Measurements from ENCODE around the gene F8.
"Not testable (repeated sequence)": the region's sequence is repeated elsewhere in the genome, so short reads cannot be mapped to it uniquely, and the experiment has no call there.

Gene F8

DNA sequence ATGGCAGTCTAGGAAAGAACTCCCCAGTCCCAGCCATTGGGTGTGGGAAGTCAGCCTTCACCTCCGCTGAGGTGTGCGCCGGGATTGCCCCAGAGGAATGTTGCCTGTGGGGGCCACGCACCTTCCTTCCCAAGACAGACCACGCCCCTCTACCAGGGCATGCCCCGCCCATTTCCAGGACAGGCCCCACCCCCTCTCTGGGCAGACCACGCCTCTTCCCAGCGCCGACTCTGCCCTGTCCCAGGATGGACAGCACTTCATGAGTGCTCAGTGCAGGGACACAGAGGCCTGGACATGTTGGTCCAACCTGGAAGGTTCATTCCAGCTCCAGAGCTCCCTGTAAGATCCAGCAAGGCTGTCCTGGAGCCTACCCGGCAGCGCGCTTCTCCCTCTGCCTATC is 13.9 kb downstream of the F8 start:
- not testable (repeated sequence) for H3K4me1 ChIP-seq (ENCODE audit: control insufficient read depth in 1 of 2, insufficient read depth in 2 of 2, low read length in 2 of 2); H3K36me3 ChIP-seq (ENCODE audit: control insufficient read depth in 1 of 2, insufficient read depth in 2 of 2, low read length in 2 of 2); H3K27me3 ChIP-seq (ENCODE audit: control insufficient read depth in 1 of 2, insufficient read depth in 2 of 2, low read length in 2 of 2); H3K27ac ChIP-seq (ENCODE audit: low read depth, low read length); H3K4me3 ChIP-seq (ENCODE audit: low read depth in 1 of 2, low read length in 2 of 2); H3K9ac ChIP-seq (ENCODE audit: low read depth in 1 of 2, low read length in 2 of 2); H3K9me3 ChIP-seq (ENCODE audit: control insufficient read depth in 1 of 2, low read length in 2 of 2)

DNA sequence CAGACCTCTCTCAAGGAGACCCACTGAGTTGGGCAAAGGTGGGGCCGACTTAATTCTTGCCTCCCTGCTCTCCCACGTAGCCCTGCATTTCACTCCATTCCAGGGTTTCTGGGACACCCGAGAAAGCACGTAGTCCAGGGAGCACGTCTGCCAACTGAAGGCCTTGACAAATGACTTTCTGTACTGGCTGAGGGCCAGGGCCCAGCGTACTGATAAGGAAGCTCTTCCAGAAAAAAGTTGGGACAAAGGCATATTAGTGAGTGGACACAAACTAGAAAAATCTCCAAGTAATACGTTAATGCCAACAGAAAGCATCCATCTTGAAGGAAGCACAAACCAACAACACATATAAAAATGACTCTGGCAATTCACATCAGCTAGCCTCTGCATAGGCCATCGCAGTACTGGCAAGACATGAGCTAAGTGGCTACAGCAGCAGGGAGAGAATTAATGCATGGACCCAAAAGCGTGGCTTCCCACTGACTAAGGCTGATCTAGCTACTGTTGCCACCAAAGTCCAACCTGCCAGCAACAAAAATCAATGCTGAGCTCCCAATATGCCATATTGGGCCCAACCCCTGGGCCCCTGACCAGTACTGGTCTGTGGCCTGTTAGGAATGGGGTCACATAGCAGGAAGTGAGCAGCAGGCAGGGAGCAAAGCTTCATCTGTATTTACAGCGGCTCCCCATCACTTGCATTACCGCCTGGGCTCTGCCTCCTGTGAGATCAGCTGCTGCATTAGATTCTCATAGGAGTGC is 15.4 kb downstream of the F8 start:
- not testable (repeated sequence) for H3K4me1 ChIP-seq (ENCODE audit: control insufficient read depth in 1 of 2, insufficient read depth in 2 of 2, low read length in 2 of 2); H3K36me3 ChIP-seq (ENCODE audit: control insufficient read depth in 1 of 2, insufficient read depth in 2 of 2, low read length in 2 of 2); H3K9me3 ChIP-seq (ENCODE audit: control insufficient read depth in 1 of 2, low read length in 2 of 2); H3K27ac ChIP-seq (ENCODE audit: low read depth, low read length); H3K4me3 ChIP-seq (ENCODE audit: low read depth in 1 of 2, low read length in 2 of 2); H3K27me3 ChIP-seq (ENCODE audit: control insufficient read depth in 1 of 2, insufficient read depth in 2 of 2, low read length in 2 of 2); H3K9ac ChIP-seq (ENCODE audit: low read depth in 1 of 2, low read length in 2 of 2)

- H3K36me3 ChIP-seq (ENCODE audit: control insufficient read depth in 1 of 2, insufficient read depth in 2 of 2, low read length in 2 of 2); H3K27ac ChIP-seq (ENCODE audit: low read depth, low read length); H3K4me1 ChIP-seq (ENCODE audit: control insufficient read depth in 1 of 2, insufficient read depth in 2 of 2, low read length in 2 of 2); H3K27me3 ChIP-seq (ENCODE audit: control insufficient read depth in 1 of 2, insufficient read depth in 2 of 2, low read length in 2 of 2); H3K9me3 ChIP-seq (ENCODE audit: control insufficient read depth in 1 of 2, low read length in 2 of 2); H3K4me3 ChIP-seq (ENCODE audit: low read depth in 1 of 2, low read length in 2 of 2); H3K9ac ChIP-seq (ENCODE audit: low read depth in 1 of 2, low read length in 2 of 2): not testable (repeated sequence)
Observed at GRCh38 chrX:155006379-155006778, 16.1 kb downstream of the F8 start.

DNA sequence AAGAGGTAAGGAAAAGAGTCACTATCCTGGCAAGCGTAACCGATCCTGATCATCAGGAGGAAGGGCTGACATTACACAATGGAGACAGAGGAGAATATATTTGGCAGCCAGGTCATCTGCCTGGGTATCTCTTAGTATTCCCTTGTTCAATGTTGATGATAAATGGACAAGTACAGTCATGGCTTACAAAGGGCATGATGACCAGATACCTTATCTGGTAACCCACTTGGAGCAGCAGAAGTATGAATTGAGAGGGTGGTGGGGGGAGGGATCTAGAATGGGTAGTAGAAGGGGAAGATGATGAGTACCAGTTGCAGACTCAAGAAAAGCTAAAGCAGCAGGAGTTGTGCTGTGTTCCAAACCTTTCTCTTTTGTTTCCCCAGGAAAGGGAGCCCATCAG is 17.3 kb downstream of the F8 start:
- H3K27me3 ChIP-seq (ENCODE audit: control insufficient read depth in 1 of 2, insufficient read depth in 2 of 2, low read length in 2 of 2), result no peaks in the 10 kb centered on the region
- H3K9me3 ChIP-seq (ENCODE audit: control insufficient read depth in 1 of 2, low read length in 2 of 2), result no peaks in the 10 kb centered on the region
- no peak overlapping the region for H3K27ac ChIP-seq (ENCODE audit: low read depth, low read length)
- no peak overlapping the region for H3K9ac ChIP-seq (ENCODE audit: low read depth in 1 of 2, low read length in 2 of 2)
- H3K36me3 ChIP-seq (ENCODE audit: control insufficient read depth in 1 of 2, insufficient read depth in 2 of 2, low read length in 2 of 2), result no peaks in the 10 kb centered on the region
- no peaks in the 10 kb centered on the region for H3K4me1 ChIP-seq (ENCODE audit: control insufficient read depth in 1 of 2, insufficient read depth in 2 of 2, low read length in 2 of 2)
- H3K4me3 ChIP-seq (ENCODE audit: low read depth in 1 of 2, low read length in 2 of 2), result no peak overlapping the region

- Histone ChIP-seq H3K4me3 (ENCODE audit: low read depth in 1 of 2, low read length in 2 of 2) (no peak overlapping the region), H3K27ac (ENCODE audit: low read depth, low read length) (no peak overlapping the region), H3K4me1 (ENCODE audit: control insufficient read depth in 1 of 2, insufficient read depth in 2 of 2, low read length in 2 of 2) (no peaks in the 10 kb centered on the region), H3K27me3 (ENCODE audit: control insufficient read depth in 1 of 2, insufficient read depth in 2 of 2, low read length in 2 of 2) (no peaks in the 10 kb centered on the region), H3K36me3 (ENCODE audit: control insufficient read depth in 1 of 2, insufficient read depth in 2 of 2, low read length in 2 of 2) (no peaks in the 10 kb centered on the region), H3K9ac (ENCODE audit: low read depth in 1 of 2, low read length in 2 of 2) (no peak overlapping the region), H3K9me3 (ENCODE audit: control insufficient read depth in 1 of 2, low read length in 2 of 2) (no peaks in the 10 kb centered on the region)
Observed at GRCh38 chrX:155001873-155002272, 20.6 kb downstream of the F8 start.

DNA sequence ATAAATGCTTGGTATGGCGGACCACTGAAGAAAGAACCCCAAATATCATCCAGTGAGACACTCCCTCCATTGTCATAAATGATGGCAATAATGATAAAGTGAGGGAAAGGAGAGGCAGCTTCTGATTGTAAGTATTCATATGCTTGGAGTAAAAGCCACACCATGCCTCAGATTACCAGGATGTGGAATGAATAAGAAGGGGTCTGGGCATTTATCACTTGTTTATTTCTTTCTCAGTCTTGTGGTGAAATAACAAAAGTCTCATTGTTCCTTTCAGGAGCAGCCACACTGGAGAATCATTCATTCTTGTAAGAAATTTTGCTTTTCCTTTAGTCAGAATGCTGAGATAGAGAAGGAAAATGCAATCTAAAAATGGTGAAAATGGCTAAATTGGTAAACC is 21.7 kb downstream of the F8 start:
- H3K9me3 ChIP-seq (ENCODE audit: control insufficient read depth in 1 of 2, low read length in 2 of 2), result no peaks in the 10 kb centered on the region
- H3K36me3 ChIP-seq (ENCODE audit: control insufficient read depth in 1 of 2, insufficient read depth in 2 of 2, low read length in 2 of 2), result no peaks in the 10 kb centered on the region
- no peak overlapping the region for H3K27ac ChIP-seq (ENCODE audit: low read depth, low read length)
- H3K4me3 ChIP-seq (ENCODE audit: low read depth in 1 of 2, low read length in 2 of 2), result no peak overlapping the region
- H3K9ac ChIP-seq (ENCODE audit: low read depth in 1 of 2, low read length in 2 of 2), result no peak overlapping the region
- no peaks in the 10 kb centered on the region for H3K4me1 ChIP-seq (ENCODE audit: control insufficient read depth in 1 of 2, insufficient read depth in 2 of 2, low read length in 2 of 2)
- H3K27me3 ChIP-seq (ENCODE audit: control insufficient read depth in 1 of 2, insufficient read depth in 2 of 2, low read length in 2 of 2), result no peaks in the 10 kb centered on the region

GRCh38 chrX:154998204-154998880 is 24.2 kb downstream of the F8 start:
- Histone ChIP-seq H3K9ac (ENCODE audit: low read depth in 1 of 2, low read length in 2 of 2) (no peak overlapping the region), H3K9me3 (ENCODE audit: control insufficient read depth in 1 of 2, low read length in 2 of 2) (no peaks in the 10 kb centered on the region), H3K4me1 (ENCODE audit: control insufficient read depth in 1 of 2, insufficient read depth in 2 of 2, low read length in 2 of 2) (no peaks in the 10 kb centered on the region), H3K27me3 (ENCODE audit: control insufficient read depth in 1 of 2, insufficient read depth in 2 of 2, low read length in 2 of 2) (no peaks in the 10 kb centered on the region), H3K36me3 (ENCODE audit: control insufficient read depth in 1 of 2, insufficient read depth in 2 of 2, low read length in 2 of 2) (no peaks in the 10 kb centered on the region), H3K27ac (ENCODE audit: low read depth, low read length) (no peak overlapping the region), H3K4me3 (ENCODE audit: low read depth in 1 of 2, low read length in 2 of 2) (no peak overlapping the region)

DNA sequence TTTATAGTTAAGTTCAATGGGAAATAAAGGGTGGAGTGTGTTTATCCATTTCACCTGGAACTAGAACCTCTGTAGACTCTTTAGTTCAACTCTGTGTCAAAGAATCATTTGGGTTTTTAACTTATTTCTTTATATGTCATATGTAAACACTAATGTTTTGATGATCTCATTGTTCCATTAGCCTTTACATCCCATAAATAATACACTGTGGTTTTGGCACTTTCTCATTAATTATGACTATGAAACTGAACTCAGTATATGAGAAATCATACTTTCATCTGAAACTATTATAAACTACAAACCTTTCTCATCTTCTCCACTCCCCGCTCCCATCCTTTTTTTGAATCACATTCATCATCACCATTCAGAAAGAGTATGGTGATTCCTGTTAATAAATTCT is 31.0 kb downstream of the F8 start:
- Histone ChIP-seq H3K9me3 (ENCODE audit: control insufficient read depth in 1 of 2, low read length in 2 of 2) (no peaks in the 10 kb centered on the region), H3K36me3 (ENCODE audit: control insufficient read depth in 1 of 2, insufficient read depth in 2 of 2, low read length in 2 of 2) (no peaks in the 10 kb centered on the region), H3K27me3 (ENCODE audit: control insufficient read depth in 1 of 2, insufficient read depth in 2 of 2, low read length in 2 of 2) (no peaks in the 10 kb centered on the region), H3K27ac (ENCODE audit: low read depth, low read length) (no peak overlapping the region), H3K4me3 (ENCODE audit: low read depth in 1 of 2, low read length in 2 of 2) (no peak overlapping the region), H3K4me1 (ENCODE audit: control insufficient read depth in 1 of 2, insufficient read depth in 2 of 2, low read length in 2 of 2) (no peaks in the 10 kb centered on the region), H3K9ac (ENCODE audit: low read depth in 1 of 2, low read length in 2 of 2) (no peak overlapping the region)

- H3K27ac ChIP-seq (ENCODE audit: low read depth, low read length), result no peak overlapping the region
- H3K4me3 ChIP-seq (ENCODE audit: low read depth in 1 of 2, low read length in 2 of 2), result no peak overlapping the region
- no peaks in the 10 kb centered on the region for H3K27me3 ChIP-seq (ENCODE audit: control insufficient read depth in 1 of 2, insufficient read depth in 2 of 2, low read length in 2 of 2)
- H3K9me3 ChIP-seq (ENCODE audit: control insufficient read depth in 1 of 2, low read length in 2 of 2), result no peaks in the 10 kb centered on the region
- no peaks in the 10 kb centered on the region for H3K36me3 ChIP-seq (ENCODE audit: control insufficient read depth in 1 of 2, insufficient read depth in 2 of 2, low read length in 2 of 2)
- H3K9ac ChIP-seq (ENCODE audit: low read depth in 1 of 2, low read length in 2 of 2), result no peak overlapping the region
- no peaks in the 10 kb centered on the region for H3K4me1 ChIP-seq (ENCODE audit: control insufficient read depth in 1 of 2, insufficient read depth in 2 of 2, low read length in 2 of 2)
Observed at GRCh38 chrX:154991039-154991438, 31.5 kb downstream of the F8 start.

- Histone ChIP-seq H3K9me3 (ENCODE audit: control insufficient read depth in 1 of 2, low read length in 2 of 2) (no peaks in the 10 kb centered on the region), H3K27ac (ENCODE audit: low read depth, low read length) (no peak overlapping the region), H3K36me3 (ENCODE audit: control insufficient read depth in 1 of 2, insufficient read depth in 2 of 2, low read length in 2 of 2) (no peaks in the 10 kb centered on the region), H3K27me3 (ENCODE audit: control insufficient read depth in 1 of 2, insufficient read depth in 2 of 2, low read length in 2 of 2) (no peaks in the 10 kb centered on the region), H3K9ac (ENCODE audit: low read depth in 1 of 2, low read length in 2 of 2) (no peak overlapping the region), H3K4me3 (ENCODE audit: low read depth in 1 of 2, low read length in 2 of 2) (no peak overlapping the region), H3K4me1 (ENCODE audit: control insufficient read depth in 1 of 2, insufficient read depth in 2 of 2, low read length in 2 of 2) (no peaks in the 10 kb centered on the region)
Observed at GRCh38 chrX:154990496-154990895, 32.0 kb downstream of the F8 start.

Data from duodenal mucosa (tissue), 2 donors.